K562 (cell line): ENCODE data around the gene ULK1. TPM values are rescaled to one million over a fixed set of nuclear protein-coding genes. Genes with fewer than 3 reads are reported as not detected.
A peak's percentile ranks its signal among the peaks of the same experiment; 100 is the strongest.

Experiments used
- ATF2 ChIP-seq: sonication (generic); formaldehyde crosslinking; IDR thresholded peaks from 2 replicates; pipeline ENCODE4 v1.8.1; 2022; ENCODE audit warnings: missing genetic modification reagents
- CBX3 ChIP-seq, 2 experiments: IDR thresholded peaks; 1 replicate in 1 of 2; 2 replicates in 1 of 2; pipeline ENCODE4 v1.6.1; 2012; ENCODE audit warnings: inconsistent platforms in 2 of 2, low read length in 2 of 2, borderline replicate concordance in 1 of 2, control low read depth in 1 of 2
- CBX5 ChIP-seq: IDR thresholded peaks from 2 replicates; pipeline ENCODE4 v1.6.1; 2014; ENCODE audit warnings: low read depth, borderline replicate concordance
- ESRRB ChIP-seq: fragments of 250-450 bp; sonication (Bioruptor Pico); IDR thresholded peaks from 2 replicates; pipeline ENCODE4 v1.5.0; 2020; ENCODE audit warnings: mild to moderate bottlenecking, moderate library complexity, borderline replicate concordance
- FOXA1 ChIP-seq: fragments of 450-650 bp; IDR thresholded peaks from 2 replicates; pipeline ENCODE4 v1.6.1; 2016; ENCODE audit warnings: mild to moderate bottlenecking, borderline replicate concordance
- FOXK1 ChIP-seq: sonication (generic); formaldehyde crosslinking; IDR thresholded peaks from 2 replicates; pipeline ENCODE4 v1.8.0; 2022; ENCODE audit warnings: missing genetic modification reagents, mild to moderate bottlenecking, borderline replicate concordance
- GABPB2 ChIP-seq: fragments of 250-450 bp; sonication (Bioruptor Pico); conservative IDR thresholded peaks from 2 replicates; pipeline ENCODE4 v1.5.1; 2021; ENCODE audit warnings: mild to moderate bottlenecking
- GATAD2A ChIP-seq: fragments of 450-650 bp; IDR thresholded peaks from 2 replicates; pipeline ENCODE4 v1.6.1; 2017
- HDGF ChIP-seq: fragments of 450-650 bp; IDR thresholded peaks from 2 replicates; pipeline ENCODE4 v1.6.1; 2016
- HES1 ChIP-seq: fragments of 450-650 bp; IDR thresholded peaks from 2 replicates; pipeline ENCODE4 v1.6.1; 2016; ENCODE audit warnings: low read depth, mild to moderate bottlenecking, moderate library complexity
- KDM1A ChIP-seq, 2 experiments: fragments of 450-650 bp; IDR thresholded peaks; 2 replicates each; pipeline ENCODE4 v1.6.1; 2016; ENCODE audit warnings: mild to moderate bottlenecking in 2 of 2
- MIER1 ChIP-seq: fragments of 450-650 bp; IDR thresholded peaks from 2 replicates; pipeline ENCODE4 v1.6.1; 2016; ENCODE audit warnings: antibody characterized with exemption, mild to moderate bottlenecking, low read depth
- PHB2 ChIP-seq: fragments of 450-650 bp; IDR thresholded peaks from 2 replicates; pipeline ENCODE4 v1.6.1; 2017; ENCODE audit warnings: low read depth
- SIN3B ChIP-seq: fragments of 450-650 bp; IDR thresholded peaks from 2 replicates; pipeline ENCODE4 v1.6.1; 2017; ENCODE audit warnings: low read depth, mild to moderate bottlenecking, moderate library complexity
- SIRT6 ChIP-seq: IDR thresholded peaks from one replicate; pipeline ENCODE4 v1.6.1; 2012; ENCODE audit warnings: low read depth, mild to moderate bottlenecking, control low read depth, inconsistent platforms, low read length, moderate library complexity
- SMAD4 ChIP-seq: fragments of 250-450 bp; sonication (Bioruptor Pico); conservative IDR thresholded peaks from 2 replicates; pipeline ENCODE4 v1.8.0; 2021; ENCODE audit warnings: inconsistent platforms, mild to moderate bottlenecking, moderate library complexity
- ZC3H11A ChIP-seq: IDR thresholded peaks from 2 replicates; pipeline ENCODE4 v1.6.1; 2012; ENCODE audit warnings: low read depth, low read length, improper control_type of control experiment
- ZNF133 ChIP-seq: fragments of 250-450 bp; sonication (Bioruptor Pico); IDR thresholded peaks from 2 replicates; pipeline ENCODE4 v1.4.0; 2020; ENCODE audit warnings: mild to moderate bottlenecking
- ZNF75A ChIP-seq: fragments of 450-650 bp; formaldehyde crosslinking; IDR thresholded peaks from 2 replicates; pipeline ENCODE4 v1.4.0; 2020; ENCODE audit warnings: mild to moderate bottlenecking
- polyA plus RNA-seq, 8 experiments: library from polyadenylated mRNA; depleted of rRNA in 4 of 8; stranded (reverse) in 5 of 8; unstranded in 3 of 8; fragments of >200 nt; fragmentation: Nextera tagmentation in 2 of 8; fragmentation: Illumina TruSeq in 1 of 8; extraction: Ambion mirVana in 2 of 8; extraction: Trizol in 1 of 8; gene quantifications; 2 replicates each; pipeline versions ENCODE4 v1.2.1 to v1.2.3, GENCODE V29; 2011 to 2014; ENCODE audit warnings: inconsistent platforms in 1 of 8, missing spikeins in 1 of 8
- total RNA-seq, 7 experiments: library from RNA; depleted of rRNA in 6 of 7; stranded (reverse); fragments of >200 nt in 6 of 7; fragmentation: Illumina TruSeq in 2 of 7; extraction: Trizol in 2 of 7; gene quantifications; 2 replicates each; pipeline versions ENCODE4 v1.2.1 to v1.2.3, GENCODE V29; 2011 to 2021; ENCODE audit warnings: low replicate concordance in 1 of 7
- TF ChIP-seq, protein P1 (sequence below): fragments of 250-450 bp; sonication (Bioruptor Pico); IDR thresholded peaks from 2 replicates; pipeline ENCODE4 v1.5.1; 2021; ENCODE audit warnings: mild to moderate bottlenecking
- TF ChIP-seq, protein P2 (sequence below): fragments of 450-650 bp; conservative IDR thresholded peaks from 2 replicates; pipeline ENCODE4 v1.6.1; 2016; ENCODE audit warnings: missing genetic modification characterization, low read depth, mild to moderate bottlenecking, missing compliant biosample characterization, moderate library complexity
- TF ChIP-seq, protein P3 (sequence below), 2 experiments: fragments of 450-650 bp; conservative IDR thresholded peaks; 2 replicates each; pipeline ENCODE4 v1.6.1; 2017; ENCODE audit warnings: mild to moderate bottlenecking in 2 of 2, moderate library complexity in 2 of 2

Gene ULK1
- total and polyA plus RNA-seq, 9 of the 15 experiments (the other 6 are each of a cell fraction or from before 2014, with no cell fraction given): 0.15 to 29.4 (median 2.5) TPM

DNA sequence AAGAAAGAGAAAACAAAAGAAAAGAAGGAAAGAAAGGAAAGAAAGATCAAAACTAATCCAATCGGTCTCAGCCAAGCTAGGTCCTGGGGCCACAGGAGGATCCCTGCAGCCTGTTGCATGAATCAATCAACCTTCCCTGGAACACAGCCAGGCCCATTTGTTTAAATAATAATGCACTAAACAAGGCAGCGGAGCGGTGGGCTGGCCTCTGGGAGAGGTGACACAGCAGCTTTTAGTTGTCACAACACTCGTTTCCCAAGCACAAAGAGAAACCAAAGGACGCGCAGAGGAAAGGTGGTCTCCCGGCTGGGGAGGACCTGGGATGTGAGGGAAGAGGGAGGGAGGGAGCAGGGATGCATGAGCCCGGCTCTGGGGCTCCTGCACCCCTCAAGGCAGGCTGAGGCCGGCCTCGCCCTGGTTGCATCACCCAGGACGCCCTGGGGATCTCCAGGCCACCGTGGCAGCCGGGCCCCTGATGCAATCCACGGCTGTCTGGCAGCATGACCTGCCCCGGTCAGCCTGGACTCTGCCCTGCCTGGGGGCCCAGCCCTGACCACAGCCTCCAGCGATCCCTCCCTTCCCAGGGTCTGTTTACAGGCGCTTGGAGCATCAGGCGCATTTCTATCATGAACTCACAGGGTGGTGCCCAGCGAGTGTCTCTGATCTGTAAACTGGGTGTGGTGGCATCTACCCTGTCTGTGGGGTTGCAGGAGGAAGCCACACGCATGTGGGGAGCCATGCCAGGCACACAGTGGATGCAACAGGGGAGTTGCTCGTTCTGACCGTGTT, 33.8 kb upstream of the ULK1 start (continued):
- TF ChIP-seq SMAD4 (CRISPR knock-in tag) (peak; percentile 97), HES1 (no peak), MIER1 (no peak), ZNF75A (CRISPR knock-in tag) (no peak), ZNF133 (CRISPR knock-in tag) (no peak), CBX5 (no peak), HDGF (no peak), FOXK1 (no peak), GABPB2 (CRISPR knock-in tag) (no peak), ESRRB (no peak), ATF2 (CRISPR knock-in tag) (no peak), FOXA1 (no peak), GATAD2A (peak; percentile 68), ZC3H11A (no peak), SIN3B (no peak; the same call in 1 of the 2 replicates), PHB2 (no peak), KDM1A (IDR thresholded peaks at IDR 0.05) (no peak), SIRT6 (no peak), CBX3 (IDR thresholded peaks at IDR 0.05; ENCODE audit: borderline replicate concordance in 1 of 2, low read length in 2 of 2) (no peak)
- TF ChIP-seq, protein P1, sequence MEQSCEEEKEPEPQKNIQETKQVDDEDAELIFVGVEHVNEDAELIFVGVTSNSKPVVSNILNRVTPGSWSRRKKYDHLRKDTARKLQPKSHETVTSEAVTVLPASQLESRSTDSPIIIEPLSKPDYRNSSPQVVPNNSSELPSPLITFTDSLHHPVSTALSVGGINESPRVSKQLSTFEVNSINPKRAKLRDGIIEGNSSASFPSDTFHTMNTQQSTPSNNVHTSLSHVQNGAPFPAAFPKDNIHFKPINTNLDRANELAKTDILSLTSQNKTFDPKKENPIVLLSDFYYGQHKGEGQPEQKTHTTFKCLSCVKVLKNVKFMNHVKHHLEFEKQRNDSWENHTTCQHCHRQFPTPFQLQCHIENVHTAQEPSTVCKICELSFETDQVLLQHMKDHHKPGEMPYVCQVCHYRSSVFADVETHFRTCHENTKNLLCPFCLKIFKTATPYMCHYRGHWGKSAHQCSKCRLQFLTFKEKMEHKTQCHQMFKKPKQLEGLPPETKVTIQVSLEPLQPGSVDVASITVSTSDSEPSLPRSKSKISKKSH (CRISPR knock-in tag): no peak
- TF ChIP-seq, protein P2, sequence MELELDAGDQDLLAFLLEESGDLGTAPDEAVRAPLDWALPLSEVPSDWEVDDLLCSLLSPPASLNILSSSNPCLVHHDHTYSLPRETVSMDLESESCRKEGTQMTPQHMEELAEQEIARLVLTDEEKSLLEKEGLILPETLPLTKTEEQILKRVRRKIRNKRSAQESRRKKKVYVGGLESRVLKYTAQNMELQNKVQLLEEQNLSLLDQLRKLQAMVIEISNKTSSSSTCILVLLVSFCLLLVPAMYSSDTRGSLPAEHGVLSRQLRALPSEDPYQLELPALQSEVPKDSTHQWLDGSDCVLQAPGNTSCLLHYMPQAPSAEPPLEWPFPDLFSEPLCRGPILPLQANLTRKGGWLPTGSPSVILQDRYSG: peak; percentile 87
- TF ChIP-seq, protein P3, sequence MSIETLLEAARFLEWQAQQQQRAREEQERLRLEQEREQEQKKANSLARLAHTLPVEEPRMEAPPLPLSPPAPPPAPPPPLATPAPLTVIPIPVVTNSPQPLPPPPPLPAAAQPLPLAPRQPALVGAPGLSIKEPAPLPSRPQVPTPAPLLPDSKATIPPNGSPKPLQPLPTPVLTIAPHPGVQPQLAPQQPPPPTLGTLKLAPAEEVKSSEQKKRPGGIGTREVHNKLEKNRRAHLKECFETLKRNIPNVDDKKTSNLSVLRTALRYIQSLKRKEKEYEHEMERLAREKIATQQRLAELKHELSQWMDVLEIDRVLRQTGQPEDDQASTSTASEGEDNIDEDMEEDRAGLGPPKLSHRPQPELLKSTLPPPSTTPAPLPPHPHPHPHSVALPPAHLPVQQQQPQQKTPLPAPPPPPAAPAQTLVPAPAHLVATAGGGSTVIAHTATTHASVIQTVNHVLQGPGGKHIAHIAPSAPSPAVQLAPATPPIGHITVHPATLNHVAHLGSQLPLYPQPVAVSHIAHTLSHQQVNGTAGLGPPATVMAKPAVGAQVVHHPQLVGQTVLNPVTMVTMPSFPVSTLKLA (conservative IDR thresholded peaks at IDR 0.05): peak; percentile 38 to 72; a peak in 2 of 4 replicates
